DND-41 (cell line): ENCODE data around the gene CAPG.

Source experiments
- CTCF ChIP-seq: IDR thresholded peaks from 2 replicates; pipeline ENCODE4 v1.5.1; 2012; ENCODE audit warnings: borderline replicate concordance, low read length, moderate library complexity, mild to moderate bottlenecking; ENCODE audit not compliant: poor library complexity, severe bottlenecking; ENCODE audit errors: extremely low read depth
- EZH2 ChIP-seq: IDR thresholded peaks from 3 replicates; pipeline ENCODE4 v1.6.1; 2012; ENCODE audit warnings: borderline replicate concordance, low read depth, mild to moderate bottlenecking, moderate library complexity, low read length, inconsistent platforms; ENCODE audit not compliant: severe bottlenecking

- TF ChIP-seq CTCF (no peak), EZH2 (no peak)
Measured at GRCh38 chr2:85439986-85440385, 29.8 kb upstream of the CAPG start.
